Left lung (tissue), 10 donors: ENCODE data around the gene JMY. TPM values are rescaled to one million over a fixed set of nuclear protein-coding genes. Genes with fewer than 3 reads are reported as not detected.

ENCODE experiments used
- ATAC-seq: fragments of 200-7000 bp; cut with Tn5 transposase; one replicate; pipeline ENCODE4 v1.9.1; 2020; ENCODE audit warnings: moderate library complexity
- DNase-seq, 4 donors: peaks; one replicate each; pipeline ENCODE4 v3.0.0-alpha.2; 2013 to 2020
- H3K27ac ChIP-seq, 2 donors: fragments of 200-600 bp; sonication (generic) in 1 of 2; one replicate each; pipeline versions ENCODE4 v1.5.0 to v1.8.0; 2020 to 2021
- H3K27me3 ChIP-seq, 2 donors: fragments of 200-600 bp; sonication (generic) in 1 of 2; one replicate each; pipeline versions ENCODE4 v1.5.0 to v1.8.0; 2020 to 2021
- H3K36me3 ChIP-seq, 2 donors: fragments of 200-600 bp; sonication (generic) in 1 of 2; one replicate each; pipeline versions ENCODE4 v1.5.0 to v1.8.0; 2020 to 2021
- H3K4me1 ChIP-seq, 2 donors: fragments of 200-600 bp; one replicate each; pipeline ENCODE4 v1.8.0; 2021
- H3K4me3 ChIP-seq, 2 donors: fragments of 200-600 bp; sonication (generic) in 1 of 2; one replicate each; pipeline versions ENCODE4 v1.5.0 to v1.8.0; 2020 to 2021; ENCODE audit warnings: mild to moderate bottlenecking in 1 of 2
- H3K9me3 ChIP-seq, 2 donors: fragments of 200-600 bp; sonication (generic) in 1 of 2; one replicate each; pipeline versions ENCODE4 v1.5.0 to v1.8.0; 2020 to 2021
- CTCF ChIP-seq, 2 donors: fragments of 200-600 bp; sonication (generic) in 1 of 2; IDR thresholded peaks; one replicate each; pipeline versions ENCODE4 v1.5.0 to v1.8.0; 2021; ENCODE audit warnings: antibody characterized with exemption in 2 of 2
- intact Hi-C, 2 donors: fragments of 100-400 bp; cut with DNase I; formaldehyde crosslinking; loops; one replicate each; pipeline versions ENCODE4 v1.11.2 to v1.14.2; 2022
- polyA plus RNA-seq, 6 donors: library from polyadenylated mRNA; unstranded; fragments of 120-200 nt; gene quantifications; one replicate each; pipeline ENCODE4 v1.2.1, GENCODE V29; 2013; ENCODE audit not compliant: insufficient read length in 6 of 6
- total RNA-seq, 2 donors: library from RNA; stranded (reverse); fragmentation: NEBNext Ultra II Directional; extraction: Animal tissue kit (Norgen Biotek cat#: 25700); gene quantifications; one replicate each; pipeline ENCODE4 v1.2.1, GENCODE V29; 2021
- donor health status: DM: no; HTN: yes; CAD: no.
- donor health status: DM: no; HTN: no; CAD: no.

Gene JMY
- total and polyA plus RNA-seq, 8 donors = 6.2 to 23.6 (median 17.5) TPM

- ATAC-seq = no peak
- intact Hi-C loops = no loop called here
Measured at GRCh38 chr5:79191457-79191856, 44.5 kb upstream of the JMY start.

DNA sequence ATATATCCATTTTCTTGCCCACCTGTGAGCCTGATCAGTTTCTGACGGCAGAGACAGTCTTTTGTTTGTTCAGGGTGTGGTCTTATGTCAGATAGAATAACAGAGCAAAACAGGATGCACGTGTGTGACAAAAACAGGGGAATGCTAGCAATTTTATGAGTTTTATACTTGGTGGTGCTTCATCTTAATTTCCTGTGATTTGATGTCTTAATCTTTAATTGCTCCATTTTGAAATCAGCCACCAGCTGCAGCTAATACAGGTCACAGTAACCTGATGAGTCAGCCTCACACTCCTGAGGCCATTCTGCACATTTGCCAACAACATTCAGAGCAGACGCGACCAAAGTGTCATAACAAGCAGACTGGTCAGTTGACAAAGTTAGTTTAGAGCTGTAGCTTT lies 42.3 kb upstream of the JMY start:
- Histone ChIP-seq H3K4me3 (no peak overlapping the region), H3K27ac (no peak overlapping the region), H3K4me1 (no peaks in the 10 kb centered on the region), H3K9me3 (no peaks in the 10 kb centered on the region), H3K36me3 (no peaks in the 10 kb centered on the region), H3K27me3 (no peaks in the 10 kb centered on the region)
- DNase-seq = no peak
- ATAC-seq = peak; percentile 21
- no peak for TF ChIP-seq CTCF (IDR thresholded peaks at IDR 0.05)
- intact Hi-C loops = no loop called here

More at GRCh38 chr5:79191457-79191856, 44.5 kb upstream of the JMY start:
- Histone ChIP-seq H3K27me3 (no peaks in the 10 kb centered on the region), H3K36me3 (no peaks in the 10 kb centered on the region), H3K27ac (no peak overlapping the region), H3K4me3 (no peak overlapping the region), H3K4me1 (no peaks in the 10 kb centered on the region), H3K9me3 (no peaks in the 10 kb centered on the region)
- no peak for TF ChIP-seq CTCF (IDR thresholded peaks at IDR 0.05)
- no peak for DNase-seq

DNA sequence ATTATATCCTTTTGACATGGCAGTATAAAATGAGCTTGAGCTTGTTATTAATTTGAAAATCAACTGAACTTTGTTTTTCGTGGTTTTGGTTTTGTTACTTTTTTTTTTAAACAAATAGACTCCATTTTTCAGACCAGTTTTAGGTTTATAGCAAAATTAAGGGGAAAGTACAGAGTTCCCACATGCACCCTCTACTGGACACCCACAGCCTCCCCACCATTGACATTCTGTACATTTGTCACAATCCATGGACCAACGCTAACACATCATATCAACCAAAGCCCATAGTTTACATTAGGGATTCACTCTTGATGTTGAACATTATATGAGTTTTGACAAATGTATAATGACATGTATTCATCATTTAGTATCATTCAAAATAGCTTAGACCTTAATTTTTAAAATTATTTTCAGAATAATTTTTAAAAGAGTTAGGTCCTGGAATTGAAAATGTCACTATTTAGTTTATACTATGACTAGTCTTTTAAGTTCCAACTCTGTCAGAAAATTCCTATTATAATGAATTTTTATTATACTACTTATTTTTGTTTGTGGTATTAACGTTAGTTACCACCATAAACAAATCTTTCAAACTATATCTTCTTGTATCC lies 35.3 kb upstream of the JMY start:
- DNase-seq (no peak), ATAC-seq (peak; percentile 58)
- no peaks in the 10 kb centered on the region for H3K9me3 ChIP-seq
- H3K4me3 ChIP-seq = no peak overlapping the region
- TF ChIP-seq CTCF (IDR thresholded peaks at IDR 0.05) = peak in 1 of 2 donors; percentile 25
- no peaks in the 10 kb centered on the region for H3K4me1 ChIP-seq
- no peaks in the 10 kb centered on the region for H3K36me3 ChIP-seq
- intact Hi-C loops = no loop called here
- no peaks in the 10 kb centered on the region for H3K27me3 ChIP-seq
- H3K27ac ChIP-seq = no peak overlapping the region

- no peak for TF ChIP-seq CTCF (IDR thresholded peaks at IDR 0.05)
Measured at GRCh38 chr5:79201206-79201605, 34.7 kb upstream of the JMY start.

DNA sequence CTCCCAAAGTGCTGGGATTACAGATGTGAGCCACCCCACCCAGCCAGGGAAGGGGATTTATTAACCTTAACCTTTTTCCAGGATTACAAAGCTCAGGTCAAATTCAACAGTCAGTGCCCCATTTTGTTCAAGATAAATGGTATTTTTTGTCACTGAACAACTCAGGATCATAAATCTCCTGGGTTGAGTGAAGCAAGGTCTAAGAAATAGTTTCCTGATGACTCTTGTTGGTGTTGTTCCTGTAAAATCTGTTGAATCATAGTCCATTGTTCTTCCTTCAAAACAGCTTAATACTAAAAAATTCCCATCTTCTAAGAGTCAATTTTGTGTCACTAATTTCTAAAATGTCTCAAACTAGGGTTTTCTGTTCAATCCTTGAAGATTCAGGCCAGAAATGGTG lies 33.9 kb upstream of the JMY start:
- TF ChIP-seq CTCF (IDR thresholded peaks at IDR 0.05) = no peak
- H3K4me1 ChIP-seq = no peaks in the 10 kb centered on the region
- H3K36me3 ChIP-seq = no peaks in the 10 kb centered on the region
- no peaks in the 10 kb centered on the region for H3K27me3 ChIP-seq
- H3K4me3 ChIP-seq = no peak overlapping the region
- intact Hi-C loops = no loop called here
- DNase-seq (no peak), ATAC-seq (no peak)
- H3K27ac ChIP-seq = no peak overlapping the region
- no peaks in the 10 kb centered on the region for H3K9me3 ChIP-seq

More at GRCh38 chr5:79201206-79201605, 34.7 kb upstream of the JMY start:
- H3K27ac ChIP-seq = no peak overlapping the region
- H3K9me3 ChIP-seq = no peaks in the 10 kb centered on the region
- intact Hi-C loops = no loop called here
- no peak for ATAC-seq
- no peaks in the 10 kb centered on the region for H3K4me1 ChIP-seq
- H3K27me3 ChIP-seq = no peaks in the 10 kb centered on the region
- no peak for DNase-seq
- no peak overlapping the region for H3K4me3 ChIP-seq
- H3K36me3 ChIP-seq = no peaks in the 10 kb centered on the region
